K562 (cell line): ENCODE data around the gene AHI1. TPM values are rescaled to one million over a fixed set of nuclear protein-coding genes. Genes with fewer than 3 reads are reported as not detected.

Source experiments
- CBFB ChIP-seq: sonication (generic); formaldehyde crosslinking; IDR thresholded peaks from 2 replicates; pipeline ENCODE4 v1.4.0; 2020; ENCODE audit warnings: mild to moderate bottlenecking, missing genetic modification reagents
- CHD4 ChIP-seq: fragments of 200-600 bp; sonication (generic); IDR thresholded peaks from 3 replicates; pipeline ENCODE4 v1.6.1; 2012; ENCODE audit warnings: low read depth, mild to moderate bottlenecking, mixed read lengths, low read length, inconsistent platforms; ENCODE audit not compliant: insufficient read depth, insufficient replicate concordance, poor library complexity, severe bottlenecking
- ELF4 ChIP-seq: fragments of 450-650 bp; formaldehyde crosslinking; IDR thresholded peaks from 2 replicates; pipeline ENCODE4 v1.4.0; 2022; ENCODE audit warnings: missing genetic modification characterization
- FUS ChIP-seq: fragments of 200-400 bp; formaldehyde crosslinking; optimal IDR thresholded peaks from 2 replicates; pipeline ENCODE3; 2017; ENCODE audit warnings: low read depth, low read length
- KLF1 ChIP-seq: fragments of 450-650 bp; IDR thresholded peaks from 2 replicates; pipeline ENCODE4 v1.6.1; 2016; ENCODE audit warnings: missing genetic modification characterization, missing compliant biosample characterization
- LEF1 ChIP-seq: fragments of 450-650 bp; IDR thresholded peaks from 2 replicates; pipeline ENCODE4 v1.6.1; 2016; ENCODE audit warnings: mild to moderate bottlenecking
- MCM5 ChIP-seq: fragments of 450-650 bp; IDR thresholded peaks from 2 replicates; pipeline ENCODE4 v1.6.1; 2016; ENCODE audit warnings: low read depth
- MIER1 ChIP-seq: fragments of 450-650 bp; IDR thresholded peaks from 2 replicates; pipeline ENCODE4 v1.6.1; 2016; ENCODE audit warnings: antibody characterized with exemption, mild to moderate bottlenecking, low read depth
- YBX1 ChIP-seq: fragments of 450-650 bp; IDR thresholded peaks from 2 replicates; pipeline ENCODE4 v1.7.1; 2016; ENCODE audit warnings: mild to moderate bottlenecking
- ZBED1 ChIP-seq: IDR thresholded peaks from 2 replicates; pipeline ENCODE4 v1.6.1; 2014
- ZBTB17 ChIP-seq: fragments of 450-650 bp; formaldehyde crosslinking; IDR thresholded peaks from 2 replicates; pipeline ENCODE4 v1.4.0; 2020; ENCODE audit warnings: mild to moderate bottlenecking
- ZC3H4 ChIP-seq: sonication (generic); formaldehyde crosslinking; IDR thresholded peaks from 2 replicates; pipeline ENCODE4 v1.9.0; 2021; ENCODE audit warnings: missing genetic modification reagents, borderline replicate concordance
- ZNF121 ChIP-seq: sonication (generic); formaldehyde crosslinking; conservative IDR thresholded peaks from 2 replicates; pipeline ENCODE4 v1.8.0; 2022; ENCODE audit warnings: missing genetic modification reagents
- ZNF124 ChIP-seq: sonication (generic); formaldehyde crosslinking; IDR thresholded peaks from 2 replicates; pipeline ENCODE4 v1.8.1; 2022; ENCODE audit warnings: missing genetic modification reagents
- ZNF282 ChIP-seq: sonication (generic); formaldehyde crosslinking; IDR thresholded peaks from 2 replicates; pipeline ENCODE4 v1.8.1; 2023; ENCODE audit warnings: missing genetic modification reagents
- ZNF444 ChIP-seq: fragments of 250-450 bp; sonication (Bioruptor Pico); IDR thresholded peaks from 2 replicates; pipeline ENCODE4 v1.4.0; 2020; ENCODE audit warnings: mild to moderate bottlenecking, moderate library complexity
- ZNF717 ChIP-seq: fragments of 250-450 bp; sonication (Bioruptor Pico); IDR thresholded peaks from 2 replicates; pipeline ENCODE4 v1.5.0; 2021
- polyA plus RNA-seq, 8 experiments: library from polyadenylated mRNA; depleted of rRNA in 4 of 8; stranded (reverse) in 5 of 8; unstranded in 3 of 8; fragments of >200 nt; fragmentation: Nextera tagmentation in 2 of 8; fragmentation: Illumina TruSeq in 1 of 8; extraction: Ambion mirVana in 2 of 8; extraction: Trizol in 1 of 8; gene quantifications; 2 replicates each; pipeline versions ENCODE4 v1.2.1 to v1.2.3, GENCODE V29; 2011 to 2014; ENCODE audit warnings: inconsistent platforms in 1 of 8, missing spikeins in 1 of 8
- total RNA-seq, 7 experiments: library from RNA; depleted of rRNA in 6 of 7; stranded (reverse); fragments of >200 nt in 6 of 7; fragmentation: Illumina TruSeq in 2 of 7; extraction: Trizol in 2 of 7; gene quantifications; 2 replicates each; pipeline versions ENCODE4 v1.2.1 to v1.2.3, GENCODE V29; 2011 to 2021; ENCODE audit warnings: low replicate concordance in 1 of 7
- TF ChIP-seq, protein P1 (sequence below), 2 experiments: fragments of 450-650 bp; formaldehyde crosslinking in 1 of 2; IDR thresholded peaks; 2 replicates each; pipeline versions ENCODE4 v1.4.0 to v1.6.1; 2014 to 2020; ENCODE audit warnings: mild to moderate bottlenecking in 2 of 2, borderline replicate concordance in 1 of 2, low read depth in 1 of 2
- TF ChIP-seq, protein P2 (sequence below): sonication (generic); formaldehyde crosslinking; IDR thresholded peaks from 2 replicates; pipeline ENCODE4 v1.8.0; 2023; ENCODE audit warnings: mild to moderate bottlenecking, missing genetic modification reagents
- TF ChIP-seq, protein P3 (sequence below), 3 experiments: fragments of 200-800 bp in 1 of 3; sonication (Bioruptor generic) in 1 of 3; sonication (generic) in 1 of 3; formaldehyde crosslinking in 1 of 3; IDR thresholded peaks; 2 replicates each; pipeline versions ENCODE4 v1.6.1 to v1.8.0; 2016 to 2022; ENCODE audit warnings: mild to moderate bottlenecking in 2 of 3, missing compliant biosample characterization in 2 of 3, missing genetic modification characterization in 2 of 3, missing genetic modification reagents in 1 of 3

The AHI1 gene
- total and polyA plus RNA-seq, 9 of the 15 experiments (the other 6 are each of a cell fraction or from before 2014, with no cell fraction given) = 24.7 to 54.9 (median 32.2) TPM

DNA sequence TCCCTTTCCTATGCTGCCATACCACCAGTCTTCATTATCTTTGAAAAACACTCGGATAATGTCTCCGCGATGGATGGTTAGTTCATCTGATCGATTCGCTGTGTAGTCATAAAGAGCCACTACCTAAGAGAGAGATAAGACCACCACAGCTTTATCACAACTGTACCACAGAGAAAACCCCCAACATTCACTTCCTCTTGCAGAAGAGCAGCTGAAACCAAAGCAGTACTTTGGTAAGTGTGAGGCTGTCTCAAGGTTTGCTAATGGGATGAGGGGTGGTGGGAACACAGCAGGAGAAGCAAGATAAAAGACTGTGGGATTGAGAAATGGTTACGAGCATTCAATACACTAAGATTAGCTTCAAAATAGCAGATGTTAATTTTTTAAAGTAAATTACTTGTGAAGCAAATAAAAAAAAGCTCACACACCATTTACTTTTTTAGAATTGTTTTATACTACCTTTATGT is 174.3 kb downstream of the AHI1 start (continued):
- TF ChIP-seq, protein P1, sequence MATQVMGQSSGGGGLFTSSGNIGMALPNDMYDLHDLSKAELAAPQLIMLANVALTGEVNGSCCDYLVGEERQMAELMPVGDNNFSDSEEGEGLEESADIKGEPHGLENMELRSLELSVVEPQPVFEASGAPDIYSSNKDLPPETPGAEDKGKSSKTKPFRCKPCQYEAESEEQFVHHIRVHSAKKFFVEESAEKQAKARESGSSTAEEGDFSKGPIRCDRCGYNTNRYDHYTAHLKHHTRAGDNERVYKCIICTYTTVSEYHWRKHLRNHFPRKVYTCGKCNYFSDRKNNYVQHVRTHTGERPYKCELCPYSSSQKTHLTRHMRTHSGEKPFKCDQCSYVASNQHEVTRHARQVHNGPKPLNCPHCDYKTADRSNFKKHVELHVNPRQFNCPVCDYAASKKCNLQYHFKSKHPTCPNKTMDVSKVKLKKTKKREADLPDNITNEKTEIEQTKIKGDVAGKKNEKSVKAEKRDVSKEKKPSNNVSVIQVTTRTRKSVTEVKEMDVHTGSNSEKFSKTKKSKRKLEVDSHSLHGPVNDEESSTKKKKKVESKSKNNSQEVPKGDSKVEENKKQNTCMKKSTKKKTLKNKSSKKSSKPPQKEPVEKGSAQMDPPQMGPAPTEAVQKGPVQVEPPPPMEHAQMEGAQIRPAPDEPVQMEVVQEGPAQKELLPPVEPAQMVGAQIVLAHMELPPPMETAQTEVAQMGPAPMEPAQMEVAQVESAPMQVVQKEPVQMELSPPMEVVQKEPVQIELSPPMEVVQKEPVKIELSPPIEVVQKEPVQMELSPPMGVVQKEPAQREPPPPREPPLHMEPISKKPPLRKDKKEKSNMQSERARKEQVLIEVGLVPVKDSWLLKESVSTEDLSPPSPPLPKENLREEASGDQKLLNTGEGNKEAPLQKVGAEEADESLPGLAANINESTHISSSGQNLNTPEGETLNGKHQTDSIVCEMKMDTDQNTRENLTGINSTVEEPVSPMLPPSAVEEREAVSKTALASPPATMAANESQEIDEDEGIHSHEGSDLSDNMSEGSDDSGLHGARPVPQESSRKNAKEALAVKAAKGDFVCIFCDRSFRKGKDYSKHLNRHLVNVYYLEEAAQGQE (IDR thresholded peaks at IDR 0.05; ENCODE audit: borderline replicate concordance) = peak; percentile 58; the same call in 1 of the 2 replicates
- TF ChIP-seq, protein P1 (CRISPR knock-in tag; IDR thresholded peaks at IDR 0.05; ENCODE audit: low read depth) = no peak
- no peak for TF ChIP-seq ZNF282 (CRISPR knock-in tag)
- peak; percentile 97 for TF ChIP-seq ZBED1
- TF ChIP-seq CBFB (CRISPR knock-in tag) = peak; percentile 96
- TF ChIP-seq, protein P2, sequence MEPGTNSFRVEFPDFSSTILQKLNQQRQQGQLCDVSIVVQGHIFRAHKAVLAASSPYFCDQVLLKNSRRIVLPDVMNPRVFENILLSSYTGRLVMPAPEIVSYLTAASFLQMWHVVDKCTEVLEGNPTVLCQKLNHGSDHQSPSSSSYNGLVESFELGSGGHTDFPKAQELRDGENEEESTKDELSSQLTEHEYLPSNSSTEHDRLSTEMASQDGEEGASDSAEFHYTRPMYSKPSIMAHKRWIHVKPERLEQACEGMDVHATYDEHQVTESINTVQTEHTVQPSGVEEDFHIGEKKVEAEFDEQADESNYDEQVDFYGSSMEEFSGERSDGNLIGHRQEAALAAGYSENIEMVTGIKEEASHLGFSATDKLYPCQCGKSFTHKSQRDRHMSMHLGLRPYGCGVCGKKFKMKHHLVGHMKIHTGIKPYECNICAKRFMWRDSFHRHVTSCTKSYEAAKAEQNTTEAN = no peak
- no peak for TF ChIP-seq ZNF121 (CRISPR knock-in tag)
- no peak for TF ChIP-seq ZC3H4
- TF ChIP-seq, protein P3, sequence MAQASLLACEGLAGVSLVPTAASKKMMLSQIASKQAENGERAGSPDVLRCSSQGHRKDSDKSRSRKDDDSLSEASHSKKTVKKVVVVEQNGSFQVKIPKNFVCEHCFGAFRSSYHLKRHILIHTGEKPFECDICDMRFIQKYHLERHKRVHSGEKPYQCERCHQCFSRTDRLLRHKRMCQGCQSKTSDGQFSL (CRISPR knock-in tag; IDR thresholded peaks at IDR 0.05) = no peak
- TF ChIP-seq, protein P3 (tag; IDR thresholded peaks at IDR 0.05) = peak in 1 of 2 experiments; percentile 67; a peak in 1 of 4 replicates
- peak; percentile 81; the same call in 1 of the 2 replicates for TF ChIP-seq ZNF444 (CRISPR knock-in tag)
- TF ChIP-seq MCM5 = no peak
- no peak for TF ChIP-seq YBX1
- TF ChIP-seq ZBTB17 (CRISPR knock-in tag) = peak; percentile 90
- TF ChIP-seq CHD4 = no peak
- TF ChIP-seq LEF1 = peak; percentile 100
- TF ChIP-seq ZNF717 (CRISPR knock-in tag) = no peak
- TF ChIP-seq FUS = no peak
- TF ChIP-seq ELF4 (CRISPR knock-in tag) = peak; percentile 99
- no peak for TF ChIP-seq ZNF124 (CRISPR knock-in tag)
- TF ChIP-seq KLF1 = no peak
- no peak for TF ChIP-seq MIER1
